Measurements from ENCODE around the gene ZNF638.

DNA sequence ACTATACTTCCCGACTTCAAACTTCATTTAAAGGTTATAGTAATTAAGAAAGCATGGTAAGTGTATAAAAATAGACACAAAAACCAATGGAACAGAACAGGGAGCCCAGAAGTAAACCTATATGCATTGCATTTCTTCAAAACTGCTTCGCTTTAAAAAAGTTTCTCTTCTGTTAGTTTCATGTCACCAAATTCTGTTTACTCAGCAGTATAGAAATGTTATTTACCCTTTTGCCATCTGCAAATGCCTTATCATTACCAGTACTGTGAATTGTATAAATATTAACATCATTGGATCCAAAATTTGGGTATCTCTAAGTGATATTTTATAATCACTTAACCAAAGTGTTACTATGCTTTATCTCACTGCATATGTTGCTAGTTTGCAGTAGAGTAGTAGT lies 45.9 kb upstream of the ZNF638 start:
- TF ChIP-seq, protein P1, sequence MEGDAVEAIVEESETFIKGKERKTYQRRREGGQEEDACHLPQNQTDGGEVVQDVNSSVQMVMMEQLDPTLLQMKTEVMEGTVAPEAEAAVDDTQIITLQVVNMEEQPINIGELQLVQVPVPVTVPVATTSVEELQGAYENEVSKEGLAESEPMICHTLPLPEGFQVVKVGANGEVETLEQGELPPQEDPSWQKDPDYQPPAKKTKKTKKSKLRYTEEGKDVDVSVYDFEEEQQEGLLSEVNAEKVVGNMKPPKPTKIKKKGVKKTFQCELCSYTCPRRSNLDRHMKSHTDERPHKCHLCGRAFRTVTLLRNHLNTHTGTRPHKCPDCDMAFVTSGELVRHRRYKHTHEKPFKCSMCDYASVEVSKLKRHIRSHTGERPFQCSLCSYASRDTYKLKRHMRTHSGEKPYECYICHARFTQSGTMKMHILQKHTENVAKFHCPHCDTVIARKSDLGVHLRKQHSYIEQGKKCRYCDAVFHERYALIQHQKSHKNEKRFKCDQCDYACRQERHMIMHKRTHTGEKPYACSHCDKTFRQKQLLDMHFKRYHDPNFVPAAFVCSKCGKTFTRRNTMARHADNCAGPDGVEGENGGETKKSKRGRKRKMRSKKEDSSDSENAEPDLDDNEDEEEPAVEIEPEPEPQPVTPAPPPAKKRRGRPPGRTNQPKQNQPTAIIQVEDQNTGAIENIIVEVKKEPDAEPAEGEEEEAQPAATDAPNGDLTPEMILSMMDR (conservative IDR thresholded peaks at IDR 0.05), result no peak
- TF ChIP-seq ZFX (IDR thresholded peaks at IDR 0.05), result no peak

Data from C4-2B (cell line).